ENCODE measurements around the gene ARID3B.

ARID3B gene

DNA sequence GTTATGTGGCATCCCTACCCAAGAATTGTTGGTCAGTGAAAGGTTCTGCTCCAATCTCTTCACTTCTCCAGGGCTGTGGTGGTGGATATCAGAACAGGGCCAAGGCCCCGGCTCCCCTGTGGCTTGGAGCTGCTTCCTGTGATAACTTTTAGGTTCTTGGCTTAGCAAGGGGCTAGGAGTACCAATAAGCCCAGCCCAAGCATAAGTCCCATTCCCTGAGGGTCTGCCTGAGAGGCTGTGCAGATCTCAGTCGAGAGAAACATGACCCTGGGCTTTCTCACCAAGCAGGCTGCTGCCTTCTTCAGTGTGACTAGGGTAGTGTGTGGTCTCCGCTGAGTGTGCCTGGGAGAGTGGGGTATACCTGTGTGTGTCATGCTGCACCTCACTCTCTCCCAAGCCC, 81.7 kb downstream of the ARID3B start:
- Histone ChIP-seq H3K4me1 (ENCODE audit: insufficient read depth, low read length) (peaks cover 11% of the 10 kb centered on the region), H3K4me2 (ENCODE audit: insufficient read depth, low read length) (no peak overlapping the region), H3K9ac (ENCODE audit: low read depth, low read length) (no peak overlapping the region), H3K27ac (ENCODE audit: low read length) (no peak overlapping the region), H3K4me3 (ENCODE audit: low read depth in 1 of 2, low read length in 2 of 2) (no peak overlapping the region), H3K9me3 (ENCODE audit: insufficient read depth, low read length, severe bottlenecking) (no peaks in the 10 kb centered on the region), H3K79me2 (ENCODE audit: insufficient read depth, low read length) (peaks cover 47% of the 10 kb centered on the region), H4K20me1 (ENCODE audit: insufficient read depth, low read length) (peaks cover 96% of the 10 kb centered on the region), H2AFZ (ENCODE audit: low read depth, low read length) (no peak overlapping the region), H3K36me3 (ENCODE audit: insufficient read depth, low read length) (peaks cover 99% of the 10 kb centered on the region), H3K27me3 (ENCODE audit: insufficient read depth, low read length, poor library complexity) (no peaks in the 10 kb centered on the region)
- TF ChIP-seq, protein P1, sequence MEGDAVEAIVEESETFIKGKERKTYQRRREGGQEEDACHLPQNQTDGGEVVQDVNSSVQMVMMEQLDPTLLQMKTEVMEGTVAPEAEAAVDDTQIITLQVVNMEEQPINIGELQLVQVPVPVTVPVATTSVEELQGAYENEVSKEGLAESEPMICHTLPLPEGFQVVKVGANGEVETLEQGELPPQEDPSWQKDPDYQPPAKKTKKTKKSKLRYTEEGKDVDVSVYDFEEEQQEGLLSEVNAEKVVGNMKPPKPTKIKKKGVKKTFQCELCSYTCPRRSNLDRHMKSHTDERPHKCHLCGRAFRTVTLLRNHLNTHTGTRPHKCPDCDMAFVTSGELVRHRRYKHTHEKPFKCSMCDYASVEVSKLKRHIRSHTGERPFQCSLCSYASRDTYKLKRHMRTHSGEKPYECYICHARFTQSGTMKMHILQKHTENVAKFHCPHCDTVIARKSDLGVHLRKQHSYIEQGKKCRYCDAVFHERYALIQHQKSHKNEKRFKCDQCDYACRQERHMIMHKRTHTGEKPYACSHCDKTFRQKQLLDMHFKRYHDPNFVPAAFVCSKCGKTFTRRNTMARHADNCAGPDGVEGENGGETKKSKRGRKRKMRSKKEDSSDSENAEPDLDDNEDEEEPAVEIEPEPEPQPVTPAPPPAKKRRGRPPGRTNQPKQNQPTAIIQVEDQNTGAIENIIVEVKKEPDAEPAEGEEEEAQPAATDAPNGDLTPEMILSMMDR (IDR thresholded peaks at IDR 0.05; ENCODE audit: borderline replicate concordance, extremely low read depth, low read length, poor library complexity, severe bottlenecking) = no peak
- no peak for TF ChIP-seq EZH2 (IDR thresholded peaks at IDR 0.05; ENCODE audit: borderline replicate concordance, low read depth, low read length, severe bottlenecking)
- DNase-seq (no peak), ATAC-seq (ENCODE audit: insufficient read depth, low read depth) (no peak)

DNA sequence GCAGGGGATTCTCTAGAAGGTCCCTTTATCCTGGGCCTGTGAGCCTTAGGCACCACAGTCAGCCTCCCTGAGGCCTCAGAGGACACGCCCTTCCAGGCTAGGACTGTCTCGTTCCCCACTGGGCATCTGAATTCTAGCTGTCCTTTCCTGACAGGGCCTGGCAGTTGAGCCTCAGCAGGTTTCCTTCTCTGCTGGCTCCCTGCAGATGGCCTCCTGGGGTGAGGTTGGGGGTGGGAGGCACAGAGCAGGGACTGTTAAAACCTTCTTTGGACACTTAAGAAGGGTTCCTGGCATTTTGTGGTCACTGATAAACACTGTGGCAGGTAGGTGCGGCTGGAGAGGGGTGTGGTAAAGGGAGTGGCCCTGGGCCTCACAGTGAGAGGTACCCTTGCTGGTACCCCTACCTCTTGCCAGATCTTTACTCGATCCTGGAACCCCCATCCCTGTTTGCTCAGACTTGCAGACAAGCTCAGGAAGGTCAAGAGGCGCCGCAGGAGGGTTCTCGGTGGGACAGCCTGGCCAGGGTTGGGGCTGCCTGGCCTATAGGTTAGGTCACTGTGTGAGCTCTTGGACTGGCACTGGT, 83.1 kb downstream of the ARID3B start:
- peaks cover 100% of the 10 kb centered on the region for H3K36me3 ChIP-seq (ENCODE audit: insufficient read depth, low read length)
- no peak overlapping the region for H3K4me3 ChIP-seq (ENCODE audit: low read depth in 1 of 2, low read length in 2 of 2)
- no peak for DNase-seq
- peaks cover 90% of the 10 kb centered on the region for H4K20me1 ChIP-seq (ENCODE audit: insufficient read depth, low read length)
- no peak for ATAC-seq (ENCODE audit: insufficient read depth, low read depth)
- H3K27ac ChIP-seq (ENCODE audit: low read length) = no peak overlapping the region
- H2AFZ ChIP-seq (ENCODE audit: low read depth, low read length) = no peak overlapping the region
- no peaks in the 10 kb centered on the region for H3K27me3 ChIP-seq (ENCODE audit: insufficient read depth, low read length, poor library complexity)
- H3K4me2 ChIP-seq (ENCODE audit: insufficient read depth, low read length) = no peak overlapping the region
- no peaks in the 10 kb centered on the region for H3K9me3 ChIP-seq (ENCODE audit: insufficient read depth, low read length, severe bottlenecking)
- H3K79me2 ChIP-seq (ENCODE audit: insufficient read depth, low read length) = peaks cover 33% of the 10 kb centered on the region
- TF ChIP-seq EZH2 (IDR thresholded peaks at IDR 0.05; ENCODE audit: borderline replicate concordance, low read depth, low read length, severe bottlenecking) = no peak
- TF ChIP-seq, protein P1 (IDR thresholded peaks at IDR 0.05; ENCODE audit: borderline replicate concordance, extremely low read depth, low read length, poor library complexity, severe bottlenecking) = no peak
- H3K4me1 ChIP-seq (ENCODE audit: insufficient read depth, low read length) = no peaks in the 10 kb centered on the region
- no peak overlapping the region for H3K9ac ChIP-seq (ENCODE audit: low read depth, low read length)

DNA sequence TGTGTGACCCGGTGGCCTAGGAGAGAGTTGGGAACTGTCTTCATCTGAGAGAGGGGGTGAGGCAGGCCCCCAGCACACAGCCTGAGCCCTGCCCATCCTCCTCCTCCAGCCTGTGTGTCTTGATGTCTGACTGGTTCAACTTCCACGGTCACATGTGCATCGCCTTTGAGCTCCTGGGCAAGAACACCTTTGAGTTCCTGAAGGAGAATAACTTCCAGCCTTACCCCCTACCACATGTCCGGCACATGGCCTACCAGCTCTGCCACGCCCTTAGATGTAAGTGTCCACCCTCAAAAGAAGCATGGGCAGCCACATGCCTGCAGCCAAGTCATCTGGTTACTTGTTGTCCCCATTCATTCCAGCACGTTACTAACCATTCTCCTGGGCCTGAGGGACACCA, 84.7 kb downstream of the ARID3B start:
- no peak overlapping the region for H3K27ac ChIP-seq (ENCODE audit: low read length)
- H3K9ac ChIP-seq (ENCODE audit: low read depth, low read length) = no peak overlapping the region
- H3K4me3 ChIP-seq (ENCODE audit: low read depth in 1 of 2, low read length in 2 of 2) = no peak overlapping the region
- H3K4me1 ChIP-seq (ENCODE audit: insufficient read depth, low read length) = no peaks in the 10 kb centered on the region
- H2AFZ ChIP-seq (ENCODE audit: low read depth, low read length) = no peak overlapping the region
- H4K20me1 ChIP-seq (ENCODE audit: insufficient read depth, low read length) = peaks cover 75% of the 10 kb centered on the region
- H3K36me3 ChIP-seq (ENCODE audit: insufficient read depth, low read length) = peaks cover 99% of the 10 kb centered on the region
- no peak overlapping the region for H3K4me2 ChIP-seq (ENCODE audit: insufficient read depth, low read length)
- H3K27me3 ChIP-seq (ENCODE audit: insufficient read depth, low read length, poor library complexity) = no peaks in the 10 kb centered on the region
- no peak for TF ChIP-seq EZH2 (IDR thresholded peaks at IDR 0.05; ENCODE audit: borderline replicate concordance, low read depth, low read length, severe bottlenecking)
- TF ChIP-seq, protein P1 (IDR thresholded peaks at IDR 0.05; ENCODE audit: borderline replicate concordance, extremely low read depth, low read length, poor library complexity, severe bottlenecking) = no peak
- H3K79me2 ChIP-seq (ENCODE audit: insufficient read depth, low read length) = peaks cover 17% of the 10 kb centered on the region
- DNase-seq (no peak), ATAC-seq (ENCODE audit: insufficient read depth, low read depth) (no peak)
- no peaks in the 10 kb centered on the region for H3K9me3 ChIP-seq (ENCODE audit: insufficient read depth, low read length, severe bottlenecking)

Data from DND-41 (cell line).